Effector CD8-positive, alpha-beta T cell (primary cell): ENCODE measurements around the gene CILP2.

Experiments
- DNase-seq: peaks from one replicate; lab custom pipeline; 2025; lab: John Stamatoyannopoulos, UW

Gene CILP2

GRCh38 chr19:19529783-19530422, 8.2 kb upstream of the CILP2 start:
- no peak for DNase-seq

- DNase-seq: no peak
Observed at GRCh38 chr19:19530423-19530804, 7.7 kb upstream of the CILP2 start.

- no peak for DNase-seq
Observed at GRCh38 chr19:19530889-19531288, 7.2 kb upstream of the CILP2 start.

- peak; percentile 82 for DNase-seq
Observed at GRCh38 chr19:19531951-19532805, 5.9 kb upstream of the CILP2 start.

- no peak for DNase-seq
Observed at GRCh38 chr19:19532806-19533701, 5.0 kb upstream of the CILP2 start.

GRCh38 chr19:19533841-19534240, 4.2 kb upstream of the CILP2 start:
- no peak for DNase-seq

- no peak for DNase-seq
Observed at GRCh38 chr19:19534556-19535265, 3.4 kb upstream of the CILP2 start.

GRCh38 chr19:19535311-19536191, 2.5 kb upstream of the CILP2 start:
- DNase-seq: no peak

- DNase-seq: no peak
Observed at GRCh38 chr19:19537075-19538048, 703 bp upstream of the CILP2 start.

GRCh38 chr19:19538785-19539166, 711 bp downstream of the CILP2 start:
- DNase-seq: no peak

GRCh38 chr19:19539698-19540063, 1.6 kb downstream of the CILP2 start:
- DNase-seq: no peak

GRCh38 chr19:19540064-19540714, 2.1 kb downstream of the CILP2 start:
- DNase-seq: peak; percentile 56

- DNase-seq: peak; percentile 65
Observed at GRCh38 chr19:19540715-19541515, 2.9 kb downstream of the CILP2 start.

- DNase-seq: no peak
Observed at GRCh38 chr19:19541616-19542015, 3.6 kb downstream of the CILP2 start.

GRCh38 chr19:19542507-19542906, 4.4 kb downstream of the CILP2 start:
- DNase-seq: no peak

- DNase-seq: no peak
Observed at GRCh38 chr19:19543101-19543500, 5.0 kb downstream of the CILP2 start.

- DNase-seq: no peak
Observed at GRCh38 chr19:19543640-19544039, 5.6 kb downstream of the CILP2 start.

GRCh38 chr19:19544257-19544953, 6.3 kb downstream of the CILP2 start:
- DNase-seq: no peak
